Astrocyte of the spinal cord (primary cell): ENCODE data around the gene DCUN1D4.

Source experiments
- DNase-seq: peaks from one replicate; pipeline ENCODE4 v3.0.0; 2011; ENCODE audit warnings: low read depth, low spot score
- H3K4me3 ChIP-seq: 2 replicates; pipeline ENCODE4 v1.5.1; 2011; ENCODE audit warnings: low read depth, mild to moderate bottlenecking, low read length, moderate library complexity
- CTCF ChIP-seq: IDR thresholded peaks from 2 replicates; pipeline ENCODE4 v1.5.1; 2012; ENCODE audit warnings: low read depth, mild to moderate bottlenecking, low read length, inconsistent platforms
- in situ Hi-C: cut with HindIII; loops from 2 replicates; pipeline ENCODE4 v1.10.0; 2017; ENCODE audit warnings: low sequenced_read_pairs

The DCUN1D4 gene

DNA sequence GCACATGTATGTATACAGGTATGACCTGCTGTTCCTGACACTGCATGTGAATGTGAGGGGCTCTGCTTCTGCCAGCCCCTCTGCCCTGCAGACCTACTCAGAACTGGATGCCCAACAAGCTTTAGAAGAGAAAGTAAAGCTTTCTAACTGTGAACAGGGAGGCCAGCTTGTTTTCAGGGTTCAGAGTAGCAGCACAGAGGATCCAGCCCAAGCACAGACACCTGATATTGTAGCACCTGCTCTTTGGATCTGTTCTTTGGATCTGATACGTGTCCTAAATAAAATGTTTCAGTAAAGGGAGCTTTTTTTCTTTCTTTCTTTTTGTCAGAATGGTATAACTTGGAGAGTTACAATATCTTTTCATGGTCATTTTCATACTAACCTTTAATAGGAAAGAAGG lies 19.2 kb downstream of the DCUN1D4 start:
- no peak for DNase-seq
- no peak for TF ChIP-seq CTCF
- in situ Hi-C loops: no loop called here
- no peak overlapping the region for H3K4me3 ChIP-seq

- in situ Hi-C loops: no loop called here
- DNase-seq: no peak
- no peak overlapping the region for H3K4me3 ChIP-seq
- TF ChIP-seq CTCF: no peak
Measured at GRCh38 chr4:51862781-51863180, 19.8 kb downstream of the DCUN1D4 start.

- in situ Hi-C loops: no loop called here
- H3K4me3 ChIP-seq: no peak overlapping the region
- no peak for TF ChIP-seq CTCF
- no peak for DNase-seq
Measured at GRCh38 chr4:51865717-51866116, 22.8 kb downstream of the DCUN1D4 start.

GRCh38 chr4:51866835-51867234 lies 23.9 kb downstream of the DCUN1D4 start:
- no peak overlapping the region for H3K4me3 ChIP-seq
- TF ChIP-seq CTCF: no peak
- in situ Hi-C loops: no loop called here
- DNase-seq: no peak

DNA sequence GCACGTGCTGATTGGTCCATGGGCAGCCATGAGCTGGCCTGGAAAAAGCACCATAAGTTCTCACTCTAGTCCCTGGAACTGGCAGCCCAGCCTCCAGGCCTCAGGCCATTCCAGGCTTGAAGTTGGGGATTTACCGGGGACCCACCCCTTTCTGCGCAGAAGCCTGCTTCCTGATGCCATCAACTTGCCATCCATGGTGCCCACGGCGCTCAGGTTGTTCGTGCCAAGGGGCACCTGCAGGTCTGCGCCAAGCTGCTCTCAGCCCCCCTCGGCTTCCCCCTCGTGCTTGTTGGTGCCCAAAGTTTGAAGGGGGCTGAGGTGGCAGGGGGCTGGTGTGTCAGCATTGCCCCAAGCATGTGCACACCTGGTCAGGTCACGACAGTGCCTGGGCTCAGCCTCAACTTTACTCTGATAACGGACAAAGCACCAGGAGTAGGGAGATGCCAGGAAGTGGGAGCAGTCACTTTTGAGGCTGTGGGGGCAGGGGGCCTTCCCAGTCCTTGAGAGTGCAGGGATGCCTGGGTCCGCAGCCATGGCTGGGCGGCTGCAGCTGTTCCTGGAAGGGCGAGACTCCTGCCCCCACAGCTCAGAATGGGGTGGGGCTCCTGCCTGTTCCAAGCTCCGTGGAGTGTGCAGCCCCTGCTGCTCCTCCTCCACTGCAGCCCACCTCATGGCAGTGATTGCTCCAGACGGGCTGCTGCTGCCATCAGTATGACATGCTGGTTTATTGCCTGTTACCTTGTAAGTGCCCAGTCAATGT lies 24.9 kb downstream of the DCUN1D4 start:
- no peak for TF ChIP-seq CTCF

DNA sequence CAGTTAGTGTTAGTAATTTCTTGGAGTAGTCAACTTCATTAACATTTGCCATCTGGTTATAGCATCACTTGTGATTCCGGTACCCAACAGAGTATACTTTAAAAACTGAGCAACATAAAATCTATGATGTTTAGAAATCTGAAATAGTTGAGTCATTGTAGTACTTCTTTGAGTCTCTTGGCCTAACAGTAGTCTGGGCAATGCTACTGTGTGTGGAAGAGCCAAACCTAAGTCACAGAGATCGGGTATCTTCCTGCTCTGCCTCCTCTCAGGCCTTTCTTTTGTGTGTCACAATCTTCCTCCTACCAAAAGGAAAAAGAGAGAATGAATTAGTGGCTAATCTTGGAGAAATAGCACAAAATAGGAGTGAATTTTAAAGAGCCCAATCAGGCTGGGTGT lies 25.5 kb downstream of the DCUN1D4 start:
- no peak overlapping the region for H3K4me3 ChIP-seq
- no peak for TF ChIP-seq CTCF
- in situ Hi-C loops: no loop called here
- DNase-seq: no peak

More for the DNA sequence above, 24.9 kb downstream of the DCUN1D4 start:
- no peak for DNase-seq
- no peak overlapping the region for H3K4me3 ChIP-seq
- in situ Hi-C loops: no loop called here
